NCI-H446 treated with DMSO at 0.1 percent for 48 hours (cell line): Measurements from ENCODE around the gene WIF1.

ENCODE experiments used
- DNase-seq: peaks from one replicate; lab custom pipeline; 2025; lab: John Stamatoyannopoulos, UW

The WIF1 gene

DNA sequence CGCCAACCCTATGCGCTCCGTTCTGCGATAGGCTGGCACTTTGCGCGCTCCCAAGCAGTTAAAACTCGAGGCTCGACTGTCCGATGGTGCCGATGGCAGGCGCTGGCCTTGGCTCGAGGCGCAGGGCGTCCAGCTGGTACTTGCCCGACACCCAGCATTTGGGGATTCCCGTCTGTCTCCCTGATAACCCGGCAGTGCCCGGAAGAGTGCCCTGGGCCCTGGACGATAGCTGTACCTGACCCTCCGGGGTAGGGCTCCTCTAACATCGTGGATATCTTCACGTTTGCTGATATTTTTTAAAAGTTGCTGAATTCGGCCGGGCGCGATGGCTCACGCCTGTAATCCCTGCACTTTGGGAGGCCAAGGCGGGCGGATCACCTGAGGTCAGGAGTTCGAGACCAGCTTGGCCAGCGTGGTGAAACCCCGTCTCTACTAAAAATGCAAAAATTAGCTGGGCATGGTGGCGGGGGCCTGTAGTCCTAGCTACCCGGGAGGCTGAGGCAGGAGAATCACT lies 908 bp upstream of the WIF1 start:
- no peak for DNase-seq

DNA sequence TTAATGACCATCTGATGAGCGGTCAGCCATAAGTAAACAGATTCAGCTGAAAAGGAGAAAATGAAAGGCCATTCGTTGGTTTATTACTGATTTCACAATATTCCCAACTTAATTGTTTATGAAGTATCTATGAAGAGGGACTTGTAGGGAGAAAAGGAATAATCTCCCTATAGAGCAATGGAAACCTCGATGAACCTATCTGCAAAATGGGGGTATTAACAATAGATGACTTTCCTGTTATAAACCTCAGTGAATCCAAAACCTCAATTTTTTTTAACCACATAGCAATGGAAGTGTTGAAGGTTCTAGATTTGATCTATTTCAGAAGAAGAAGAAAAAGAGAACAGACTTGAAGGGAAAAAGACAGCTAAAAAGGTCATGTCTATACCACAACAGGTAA lies 2.0 kb downstream of the WIF1 start:
- DNase-seq: no peak

- DNase-seq: no peak
These were observed 7.5 kb downstream of the WIF1 start for GRCh38 chr12:65113621-65114035.

GRCh38 chr12:65106948-65107347 lies 14.2 kb downstream of the WIF1 start:
- DNase-seq: no peak

DNA sequence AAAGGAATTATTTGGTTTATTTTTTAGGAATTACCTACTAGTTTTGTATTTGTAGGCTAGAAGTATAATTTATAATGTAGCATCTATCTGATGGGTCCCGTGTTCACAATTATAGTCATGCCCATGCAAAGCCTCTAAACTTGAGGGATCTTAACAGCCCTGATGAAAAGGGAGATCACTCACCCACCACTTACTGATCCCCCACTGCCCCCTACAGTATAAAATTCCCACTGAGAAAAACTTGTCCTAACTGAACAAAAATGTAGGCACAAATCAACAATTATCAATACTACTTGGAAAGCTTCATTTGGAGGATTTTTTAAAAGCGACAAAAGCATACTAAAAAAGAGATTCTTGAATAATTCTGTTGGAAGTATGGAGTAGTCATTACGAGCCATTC lies 21.0 kb downstream of the WIF1 start:
- DNase-seq: no peak

DNA sequence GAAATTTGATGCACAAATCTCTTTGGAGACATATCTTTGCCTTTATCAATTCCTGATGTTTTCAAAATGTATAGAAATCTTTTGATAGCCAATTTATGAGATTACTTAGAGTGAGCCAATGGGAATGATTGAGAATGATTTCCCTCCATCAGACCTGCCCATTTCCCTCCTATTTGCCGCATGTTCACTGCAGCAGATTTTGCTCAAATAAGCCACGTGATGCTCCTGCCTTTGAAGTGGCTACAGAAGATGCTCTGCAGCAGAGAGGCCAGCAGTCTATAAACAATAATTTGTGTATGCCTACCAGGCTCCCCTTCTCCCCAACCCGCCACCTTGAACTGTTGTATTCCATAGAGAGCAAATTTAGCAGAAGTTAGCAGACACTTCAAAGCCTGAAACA lies 21.9 kb downstream of the WIF1 start:
- no peak for DNase-seq

DNA sequence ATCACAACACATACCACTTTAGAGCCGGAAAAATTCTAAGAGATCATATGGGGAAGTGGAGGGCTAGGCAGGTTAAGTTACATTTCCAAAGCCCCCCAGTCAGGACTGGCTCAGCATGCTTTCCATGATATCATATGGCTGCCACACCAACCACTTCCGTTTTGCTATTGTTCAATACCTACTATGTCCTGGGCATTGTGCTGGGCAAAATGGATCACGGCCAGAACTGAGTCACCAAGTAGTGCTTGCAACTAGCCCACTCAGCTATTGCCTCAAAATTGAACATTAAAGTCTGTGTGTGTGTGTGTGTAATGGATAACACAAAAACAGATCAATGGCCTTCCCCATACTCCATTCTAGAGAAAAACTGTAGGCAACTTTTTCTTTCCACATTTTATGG lies 22.7 kb downstream of the WIF1 start:
- DNase-seq: no peak

- no peak for DNase-seq
These were observed 26.4 kb downstream of the WIF1 start for GRCh38 chr12:65094722-65095121.

DNA sequence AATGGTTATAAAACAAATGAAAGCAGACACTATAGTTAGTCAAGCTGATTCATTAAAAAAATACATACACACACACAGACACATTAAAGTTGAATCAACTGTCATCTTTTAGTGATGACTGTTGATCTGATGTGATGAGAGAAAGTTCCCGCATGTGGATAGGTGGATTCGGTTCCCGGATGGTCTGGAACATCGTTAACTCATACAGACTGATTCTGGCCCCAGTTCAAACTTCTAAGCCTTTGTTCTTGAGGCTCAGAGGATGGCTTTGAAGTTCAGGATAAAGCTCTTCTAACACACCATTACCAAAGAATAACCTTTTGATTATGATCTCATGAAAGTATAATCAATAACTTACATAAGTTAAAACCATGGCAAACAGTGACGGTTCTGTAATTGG lies 27.5 kb downstream of the WIF1 start:
- no peak for DNase-seq

- DNase-seq: no peak
These were observed 30.6 kb downstream of the WIF1 start for GRCh38 chr12:65090461-65090860.

GRCh38 chr12:65086236-65086635 lies 34.9 kb downstream of the WIF1 start:
- DNase-seq: no peak

GRCh38 chr12:65084579-65084978 lies 36.5 kb downstream of the WIF1 start:
- no peak for DNase-seq

DNA sequence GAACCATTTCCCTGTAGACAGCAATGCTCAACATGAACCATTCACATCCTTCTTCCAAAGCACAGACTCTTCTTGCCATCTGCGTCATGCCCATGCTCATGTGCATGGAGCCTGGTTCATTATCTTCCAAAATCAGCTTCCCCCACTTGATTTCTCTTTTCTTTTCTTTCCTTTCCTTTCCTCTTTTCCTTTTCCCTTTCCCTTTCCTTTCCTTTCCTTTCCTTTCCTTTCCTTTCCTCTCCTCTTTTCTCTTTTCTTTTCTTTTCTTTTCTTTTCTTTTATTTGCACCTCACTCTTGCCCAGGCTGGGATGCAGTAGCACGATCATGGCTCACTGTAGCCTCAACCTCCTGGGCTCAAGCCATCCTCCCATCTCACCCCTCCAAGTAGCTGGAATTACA lies 37.5 kb downstream of the WIF1 start:
- no peak for DNase-seq

DNA sequence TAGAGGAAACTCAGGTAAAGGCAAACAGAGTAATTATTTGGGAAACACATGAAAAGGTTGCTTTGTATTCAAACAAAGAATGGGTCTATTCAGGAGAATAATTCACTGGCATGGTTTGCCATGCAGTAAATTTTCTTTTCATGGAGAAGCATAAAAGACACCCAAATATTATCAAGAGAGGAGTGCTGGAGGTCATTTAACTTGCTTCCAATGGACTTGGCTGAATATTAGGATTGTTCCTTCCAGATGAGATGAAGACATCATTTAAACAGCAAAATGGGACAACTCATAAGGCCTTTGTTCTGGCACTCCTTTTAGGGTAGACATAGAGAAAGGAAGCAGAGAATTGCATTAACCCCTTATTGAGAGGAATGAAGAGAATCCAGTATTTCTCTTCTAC lies 38.7 kb downstream of the WIF1 start:
- DNase-seq: no peak

- no peak for DNase-seq
These were observed 39.6 kb downstream of the WIF1 start for GRCh38 chr12:65081496-65081895.

DNA sequence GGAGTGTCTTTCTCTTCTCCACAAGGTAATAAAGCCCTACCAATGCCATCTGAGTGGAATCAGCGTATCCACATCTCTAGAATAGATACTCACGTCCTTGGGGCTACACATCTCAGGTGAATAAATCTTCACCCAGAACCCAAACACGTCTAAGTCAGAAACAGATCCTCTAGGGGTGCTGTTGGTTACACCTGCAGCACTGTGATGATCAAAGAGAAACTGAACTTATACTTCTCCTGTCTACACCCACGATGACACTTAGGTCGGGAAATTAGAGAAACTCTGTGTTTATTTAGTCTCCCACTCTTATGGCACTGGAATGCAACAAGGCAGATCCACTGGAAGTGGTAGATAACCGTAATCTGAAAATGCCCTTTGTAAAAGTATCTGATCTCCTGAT lies 46.2 kb downstream of the WIF1 start:
- no peak for DNase-seq

GRCh38 chr12:65069336-65069735 lies 51.8 kb downstream of the WIF1 start:
- DNase-seq: no peak

- no peak for DNase-seq
These were observed 53.7 kb downstream of the WIF1 start for GRCh38 chr12:65067383-65067782.

DNA sequence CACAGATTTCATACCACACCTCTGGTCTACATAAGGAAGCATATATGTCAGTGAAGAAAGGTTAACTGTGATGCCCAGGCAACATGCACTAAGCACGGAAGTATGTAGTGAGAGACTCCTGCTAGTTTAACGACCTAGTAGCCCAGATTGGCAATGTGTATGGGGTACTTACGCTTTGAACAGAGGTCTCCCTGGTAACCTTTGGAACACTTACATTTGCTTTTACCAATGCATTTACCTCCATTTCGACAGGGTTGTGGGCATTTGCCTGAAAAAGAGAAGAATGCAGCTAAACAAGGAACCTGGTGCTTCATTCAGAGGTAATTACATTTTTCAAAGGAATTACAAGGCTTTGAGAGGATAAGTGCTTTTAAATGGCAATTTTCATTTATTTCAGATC lies 65.2 kb downstream of the WIF1 start:
- DNase-seq: no peak

GRCh38 chr12:65051218-65051617 lies 69.9 kb downstream of the WIF1 start:
- DNase-seq: no peak

GRCh38 chr12:65045269-65045668 lies 75.8 kb downstream of the WIF1 start:
- no peak for DNase-seq

DNA sequence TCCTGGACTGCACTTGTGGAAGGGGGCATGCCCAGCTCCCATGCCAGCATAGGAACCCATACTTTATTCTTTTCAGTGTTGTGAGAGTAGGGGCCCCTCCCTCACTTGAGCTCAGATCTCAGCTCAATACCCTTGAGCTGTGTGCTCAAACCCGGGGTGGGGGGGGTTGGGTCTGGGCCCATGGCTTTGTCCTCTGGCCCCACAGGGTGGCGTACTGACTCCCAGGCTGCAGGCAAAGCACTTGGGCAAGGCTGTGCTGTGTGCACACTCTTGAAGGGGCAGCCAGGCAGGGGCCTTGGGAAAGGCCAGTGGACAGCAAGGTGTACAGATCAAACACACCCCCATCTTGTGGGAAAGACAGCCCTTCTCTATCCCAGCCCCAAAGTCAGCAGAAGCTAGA lies 81.8 kb downstream of the WIF1 start:
- DNase-seq: no peak

GRCh38 chr12:65025136-65025535 lies 96.0 kb downstream of the WIF1 start:
- DNase-seq: no peak

DNA sequence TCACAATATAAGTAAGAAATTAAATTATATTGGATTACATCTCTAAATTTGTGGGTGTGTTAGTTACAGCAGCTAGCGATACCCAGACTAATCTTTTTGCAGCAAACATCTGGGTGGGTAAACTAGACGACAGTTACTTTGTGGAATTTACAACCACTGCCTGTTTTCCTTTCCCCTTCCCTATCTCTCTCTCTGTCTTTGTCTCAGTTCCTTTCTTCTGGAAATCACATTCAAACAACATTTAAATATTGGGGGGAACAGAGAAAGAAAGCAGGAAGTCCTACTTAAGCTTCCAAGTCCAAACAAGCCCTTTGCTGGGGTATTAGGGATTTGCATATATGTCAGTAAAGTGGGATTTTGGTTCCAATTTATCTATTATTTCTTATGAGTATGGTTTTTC lies 97.6 kb downstream of the WIF1 start:
- no peak for DNase-seq

GRCh38 chr12:65022960-65023359 lies 98.1 kb downstream of the WIF1 start:
- no peak for DNase-seq
